DMS153 treated with DMSO at 0.1 percent for 48 hours (cell line): Measurements from ENCODE around the gene C6orf132.

Experiments
- DNase-seq: peaks from one replicate; lab custom pipeline; 2025; ENCODE audit not compliant: unreplicated experiment; lab: John Stamatoyannopoulos, UW

The C6orf132 gene

GRCh38 chr6:42079941-42080464 is 62.4 kb downstream of the C6orf132 start:
- DNase-seq: no peak

- DNase-seq: no peak
These were observed 64.0 kb downstream of the C6orf132 start for GRCh38 chr6:42078386-42078785.

GRCh38 chr6:42075159-42075838 is 67.1 kb downstream of the C6orf132 start:
- DNase-seq: no peak

- no peak for DNase-seq
These were observed 69.1 kb downstream of the C6orf132 start for GRCh38 chr6:42073287-42073686.

GRCh38 chr6:42071881-42072583 is 70.4 kb downstream of the C6orf132 start:
- no peak for DNase-seq

- no peak for DNase-seq
These were observed 73.4 kb downstream of the C6orf132 start for GRCh38 chr6:42068872-42069522.

GRCh38 chr6:42068173-42068572 is 74.2 kb downstream of the C6orf132 start:
- DNase-seq: no peak

- no peak for DNase-seq
These were observed 76.2 kb downstream of the C6orf132 start for GRCh38 chr6:42066156-42066675.

GRCh38 chr6:42059743-42060142 is 82.7 kb downstream of the C6orf132 start:
- DNase-seq: no peak

GRCh38 chr6:42053601-42054000 is 88.8 kb downstream of the C6orf132 start:
- no peak for DNase-seq

- no peak for DNase-seq
These were observed 91.2 kb downstream of the C6orf132 start for GRCh38 chr6:42051268-42051653.
